ENCODE data around the gene CCDC6.
A peak's percentile ranks its signal among the peaks of the same experiment; 100 is the strongest.

CCDC6 gene

DNA sequence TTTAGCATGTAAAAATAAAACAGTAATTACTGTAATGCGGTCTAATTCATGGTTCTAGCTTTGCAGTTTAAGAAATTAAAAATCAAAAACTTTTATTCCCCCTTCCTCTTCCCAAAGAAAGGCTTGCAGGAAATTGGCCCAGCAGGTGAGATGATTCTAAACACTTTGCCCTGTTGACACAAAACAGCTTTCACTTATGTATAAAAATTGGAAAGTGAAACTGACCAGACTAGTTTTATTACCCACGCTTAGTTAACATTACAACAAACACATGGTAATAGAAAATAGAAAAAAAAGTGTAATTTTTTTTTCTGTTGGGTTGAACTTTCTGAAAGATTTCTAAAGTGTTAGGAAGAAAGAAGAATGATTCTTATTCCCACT lies 1.2 kb upstream of the CCDC6 start:
- Histone ChIP-seq H2AK5ac (ENCODE audit: low read depth, low read length) (no peak overlapping the region), H4K8ac (ENCODE audit: low read depth, low read length) (no peak overlapping the region), H3K18ac (ENCODE audit: low read length) (no peak overlapping the region), H2BK120ac (ENCODE audit: low read depth, low read length) (no peak overlapping the region), H3K36me3 (replicated peaks in 1 of 2; ENCODE audit: control insufficient read depth in 2 of 2, insufficient read depth in 2 of 2, low read length in 2 of 2) (peaks cover 0 to 3% of the 10 kb centered on the region in 2 donors), H2BK12ac (ENCODE audit: low read length) (no peak overlapping the region), H2AFZ (ENCODE audit: low read length) (peak overlapping the region; percentile 98), H3K4me1 (ENCODE audit: control insufficient read depth in 2 of 2, insufficient read depth in 1 of 2, low read depth in 1 of 2, low read length in 2 of 2) (peaks cover 9 to 22% of the 10 kb centered on the region in 2 donors), H2BK5ac (ENCODE audit: low read length) (no peak overlapping the region), H3K4ac (ENCODE audit: low read length) (no peak overlapping the region), H3K9me3 (replicated peaks in 1 of 2; ENCODE audit: control insufficient read depth in 2 of 2, insufficient read depth in 1 of 2, low read depth in 1 of 2, low read length in 2 of 2) (no peaks in the 10 kb centered on the region), H3K27ac (replicated peaks; ENCODE audit: low read length) (peak overlapping the region; percentile 88), H2BK15ac (ENCODE audit: low read length) (no peak overlapping the region), H3K79me1 (ENCODE audit: low read depth, low read length) (peaks cover 7% of the 10 kb centered on the region), H3K14ac (ENCODE audit: low read length) (no peak overlapping the region), H3K4me2 (ENCODE audit: insufficient read depth, low read length, poor library complexity, severe bottlenecking) (no peak overlapping the region), H3K9ac (ENCODE audit: low read depth, low read length, poor library complexity) (no peak overlapping the region), H3K4me3 (ENCODE audit: low read length in 2 of 2) (peak overlapping the region in 1 of 2 donors; percentile 92), H3K23ac (ENCODE audit: low read depth, low read length, poor library complexity) (no peak overlapping the region), H3K27me3 (ENCODE audit: control insufficient read depth in 3 of 3, insufficient read depth in 3 of 3, low read depth in 1 of 3, low read length in 3 of 3) (no peaks in the 10 kb centered on the region), H4K91ac (ENCODE audit: low read depth, low read length, poor library complexity) (no peak overlapping the region)
- WGBS, 2 donors (ENCODE audit: extremely low coverage in 2 of 2, insufficient read length in 2 of 2, insufficient replicate concordance in 1 of 2), result no CpG with 5 or more reads among the region's 2 CpGs
- no peak for DNase-seq (ENCODE audit: low spot score)

DNA sequence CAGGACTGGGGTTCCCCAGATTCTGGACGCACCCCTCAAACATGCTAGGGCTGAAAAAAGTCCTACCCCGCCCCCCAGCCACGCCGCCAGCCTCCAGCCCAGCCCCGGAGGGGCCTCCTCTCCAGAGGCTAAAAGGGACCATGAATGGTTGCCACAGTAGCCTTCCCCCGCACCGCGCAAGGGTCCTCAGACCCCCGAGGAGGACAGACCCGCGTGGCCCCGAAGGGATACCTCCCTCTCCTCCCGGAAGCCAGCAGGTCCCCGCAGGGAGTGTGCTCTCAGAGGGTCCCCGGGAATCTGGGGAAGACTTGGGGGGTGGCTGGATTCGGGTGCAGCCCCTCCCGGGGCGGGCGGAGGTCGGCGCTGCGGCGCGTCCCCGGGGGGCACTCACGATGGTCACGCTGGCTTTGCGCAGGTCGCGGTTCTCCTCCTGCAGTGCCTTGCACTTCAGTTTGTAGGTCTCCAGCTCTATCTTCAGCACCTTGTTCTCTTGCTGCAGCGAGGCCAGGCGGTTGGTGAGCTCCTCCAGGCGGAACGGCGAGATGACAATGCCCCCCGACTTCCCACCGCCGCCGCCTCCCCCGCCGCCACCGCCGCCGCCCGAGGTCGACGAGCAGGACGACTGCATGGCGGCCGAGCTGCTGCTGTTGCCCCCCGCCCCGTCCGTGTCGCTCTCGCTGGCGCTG lies 482 bp downstream of the CCDC6 start:
- no peak overlapping the region for H2BK12ac ChIP-seq (ENCODE audit: low read length)
- no peak overlapping the region for H4K91ac ChIP-seq (ENCODE audit: low read depth, low read length, poor library complexity)
- H3K4me1 ChIP-seq (ENCODE audit: control insufficient read depth in 2 of 2, insufficient read depth in 1 of 2, low read depth in 1 of 2, low read length in 2 of 2), result peaks cover 9 to 22% of the 10 kb centered on the region in 2 donors
- peaks cover 7% of the 10 kb centered on the region for H3K79me1 ChIP-seq (ENCODE audit: low read depth, low read length)
- no peak for DNase-seq (ENCODE audit: low spot score)
- H3K27ac ChIP-seq (replicated peaks; ENCODE audit: low read length), result peak overlapping the region; percentile 85
- peak overlapping the region; percentile 92 for H3K4me3 ChIP-seq (ENCODE audit: low read length in 2 of 2)
- H2BK5ac ChIP-seq (ENCODE audit: low read length), result peak overlapping the region; percentile 96
- peak overlapping the region; percentile 99 for H3K23ac ChIP-seq (ENCODE audit: low read depth, low read length, poor library complexity)
- peak overlapping the region; percentile 98 for H3K18ac ChIP-seq (ENCODE audit: low read length)
- H3K4me2 ChIP-seq (ENCODE audit: insufficient read depth, low read length, poor library complexity, severe bottlenecking), result peak overlapping the region; percentile 74
- H3K9ac ChIP-seq (ENCODE audit: low read depth, low read length, poor library complexity), result peak overlapping the region; percentile 99
- peak overlapping the region; percentile 56 for H2AK5ac ChIP-seq (ENCODE audit: low read depth, low read length)
- H2BK120ac ChIP-seq (ENCODE audit: low read depth, low read length), result no peak overlapping the region
- H3K27me3 ChIP-seq (ENCODE audit: control insufficient read depth in 3 of 3, insufficient read depth in 3 of 3, low read depth in 1 of 3, low read length in 3 of 3), result no peaks in the 10 kb centered on the region
- no peak overlapping the region for H4K8ac ChIP-seq (ENCODE audit: low read depth, low read length)
- H2BK15ac ChIP-seq (ENCODE audit: low read length), result no peak overlapping the region
- peak overlapping the region; percentile 98 for H2AFZ ChIP-seq (ENCODE audit: low read length)
- no peaks in the 10 kb centered on the region for H3K9me3 ChIP-seq (replicated peaks in 1 of 2; ENCODE audit: control insufficient read depth in 2 of 2, insufficient read depth in 1 of 2, low read depth in 1 of 2, low read length in 2 of 2)
- no peak overlapping the region for H3K4ac ChIP-seq (ENCODE audit: low read length)
- peaks cover 0 to 3% of the 10 kb centered on the region in 2 donors for H3K36me3 ChIP-seq (replicated peaks in 1 of 2; ENCODE audit: control insufficient read depth in 2 of 2, insufficient read depth in 2 of 2, low read length in 2 of 2)
- H3K14ac ChIP-seq (ENCODE audit: low read length), result peak overlapping the region; percentile 99
- no CpG with 5 or more reads among the region's 56 CpGs for WGBS, 2 donors (ENCODE audit: extremely low coverage in 2 of 2, insufficient read length in 2 of 2, insufficient replicate concordance in 1 of 2)

DNA sequence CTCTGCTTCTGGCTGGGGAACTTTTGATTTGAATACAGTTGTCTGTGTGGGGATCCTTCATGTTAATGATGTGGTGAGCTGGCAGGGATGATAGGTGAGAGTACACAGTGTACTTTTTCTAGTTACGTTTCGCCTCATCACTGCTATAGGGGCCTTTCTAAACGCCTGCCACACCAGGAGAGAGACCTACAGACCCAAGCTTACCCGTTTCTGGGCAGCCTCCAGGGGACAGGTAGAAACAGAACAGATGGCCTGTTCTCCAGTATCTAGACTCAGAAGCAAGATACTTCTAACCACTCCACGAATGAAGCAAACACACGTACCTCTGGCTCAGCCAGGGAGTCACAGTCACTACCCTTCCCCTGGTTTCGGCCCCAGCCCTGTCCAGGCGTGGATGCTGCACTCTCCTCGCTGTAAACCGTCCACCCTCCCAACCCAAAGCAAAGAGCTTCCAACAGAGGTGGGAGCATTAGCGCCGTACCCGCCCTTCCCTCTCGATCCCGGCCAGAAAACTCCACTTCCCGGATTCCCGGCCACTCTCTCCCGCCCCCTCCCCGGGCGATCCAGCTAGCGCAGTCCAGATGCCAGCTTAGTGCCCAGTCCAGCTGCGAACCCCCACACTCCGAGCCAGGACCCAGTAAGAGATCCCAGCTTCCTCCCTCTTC lies 1.2 kb downstream of the CCDC6 start:
- Histone ChIP-seq H4K91ac (ENCODE audit: low read depth, low read length, poor library complexity) (no peak overlapping the region), H3K14ac (ENCODE audit: low read length) (no peak overlapping the region), H3K9me3 (replicated peaks in 1 of 2; ENCODE audit: control insufficient read depth in 2 of 2, insufficient read depth in 1 of 2, low read depth in 1 of 2, low read length in 2 of 2) (no peaks in the 10 kb centered on the region), H3K27ac (replicated peaks; ENCODE audit: low read length) (no peak overlapping the region), H2AFZ (ENCODE audit: low read length) (peak overlapping the region; percentile 98), H3K79me1 (ENCODE audit: low read depth, low read length) (peaks cover 7% of the 10 kb centered on the region), H3K36me3 (replicated peaks in 1 of 2; ENCODE audit: control insufficient read depth in 2 of 2, insufficient read depth in 2 of 2, low read length in 2 of 2) (peaks cover 0 to 6% of the 10 kb centered on the region in 2 donors), H2BK15ac (ENCODE audit: low read length) (no peak overlapping the region), H3K4me3 (ENCODE audit: low read length in 2 of 2) (peak overlapping the region; percentile 92), H2BK5ac (ENCODE audit: low read length) (peak overlapping the region; percentile 96), H2AK5ac (ENCODE audit: low read depth, low read length) (no peak overlapping the region), H3K18ac (ENCODE audit: low read length) (no peak overlapping the region), H3K4ac (ENCODE audit: low read length) (no peak overlapping the region), H3K9ac (ENCODE audit: low read depth, low read length, poor library complexity) (peak overlapping the region; percentile 99), H3K23ac (ENCODE audit: low read depth, low read length, poor library complexity) (peak overlapping the region; percentile 35), H2BK12ac (ENCODE audit: low read length) (no peak overlapping the region), H3K4me1 (ENCODE audit: control insufficient read depth in 2 of 2, insufficient read depth in 1 of 2, low read depth in 1 of 2, low read length in 2 of 2) (peaks cover 9 to 22% of the 10 kb centered on the region in 2 donors), H3K27me3 (ENCODE audit: control insufficient read depth in 3 of 3, insufficient read depth in 3 of 3, low read depth in 1 of 3, low read length in 3 of 3) (no peaks in the 10 kb centered on the region), H4K8ac (ENCODE audit: low read depth, low read length) (no peak overlapping the region), H3K4me2 (ENCODE audit: insufficient read depth, low read length, poor library complexity, severe bottlenecking) (peak overlapping the region; percentile 74), H2BK120ac (ENCODE audit: low read depth, low read length) (no peak overlapping the region)
- DNase-seq (ENCODE audit: low spot score), result no peak
- no CpG with 5 or more reads among the region's 23 CpGs for WGBS, 2 donors (ENCODE audit: extremely low coverage in 2 of 2, insufficient read length in 2 of 2, insufficient replicate concordance in 1 of 2)

DNA sequence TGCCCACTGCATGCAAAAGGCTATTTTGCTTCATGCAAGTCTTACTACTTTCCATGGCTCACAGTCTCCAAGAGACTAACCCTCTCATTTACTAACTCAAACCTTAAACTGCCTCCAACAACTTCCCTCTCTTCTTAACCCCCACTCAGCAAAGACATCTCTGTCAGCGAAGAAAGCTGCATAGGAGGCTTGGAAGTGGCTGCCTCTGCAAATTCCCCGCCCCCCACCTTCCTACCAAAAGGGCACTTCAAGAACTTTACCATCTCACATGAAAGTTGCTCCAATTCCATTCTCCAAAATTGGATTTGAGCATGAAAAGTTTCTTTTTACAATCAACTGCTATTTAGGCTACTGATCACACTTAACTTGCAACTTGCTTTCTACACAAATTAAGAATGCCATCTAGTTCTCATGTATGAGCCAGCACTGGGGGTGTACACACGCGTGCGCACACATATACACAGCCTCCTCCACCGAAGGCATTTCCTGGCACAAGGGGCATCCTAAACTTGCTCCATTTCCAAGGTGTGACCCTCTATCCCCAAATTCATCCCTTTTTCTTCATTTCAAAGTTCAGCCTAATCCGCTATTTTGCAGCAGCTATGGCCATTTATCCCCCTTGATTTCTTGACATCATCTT lies 1.8 kb downstream of the CCDC6 start:
- H2AK5ac ChIP-seq (ENCODE audit: low read depth, low read length), result no peak overlapping the region
- H3K9ac ChIP-seq (ENCODE audit: low read depth, low read length, poor library complexity), result no peak overlapping the region
- H3K27ac ChIP-seq (replicated peaks; ENCODE audit: low read length), result no peak overlapping the region
- H4K91ac ChIP-seq (ENCODE audit: low read depth, low read length, poor library complexity), result no peak overlapping the region
- peaks cover 9 to 22% of the 10 kb centered on the region in 2 donors for H3K4me1 ChIP-seq (ENCODE audit: control insufficient read depth in 2 of 2, insufficient read depth in 1 of 2, low read depth in 1 of 2, low read length in 2 of 2)
- peaks cover 0 to 8% of the 10 kb centered on the region in 2 donors for H3K36me3 ChIP-seq (replicated peaks in 1 of 2; ENCODE audit: control insufficient read depth in 2 of 2, insufficient read depth in 2 of 2, low read length in 2 of 2)
- H3K4ac ChIP-seq (ENCODE audit: low read length), result no peak overlapping the region
- H2BK5ac ChIP-seq (ENCODE audit: low read length), result no peak overlapping the region
- DNase-seq (ENCODE audit: low spot score), result no peak
- no peaks in the 10 kb centered on the region for H3K9me3 ChIP-seq (replicated peaks in 1 of 2; ENCODE audit: control insufficient read depth in 2 of 2, insufficient read depth in 1 of 2, low read depth in 1 of 2, low read length in 2 of 2)
- no peak overlapping the region for H2BK120ac ChIP-seq (ENCODE audit: low read depth, low read length)
- no peak overlapping the region for H2BK12ac ChIP-seq (ENCODE audit: low read length)
- no peak overlapping the region for H4K8ac ChIP-seq (ENCODE audit: low read depth, low read length)
- no peak overlapping the region for H3K23ac ChIP-seq (ENCODE audit: low read depth, low read length, poor library complexity)
- no peak overlapping the region for H2BK15ac ChIP-seq (ENCODE audit: low read length)
- peak overlapping the region; percentile 74 for H3K4me2 ChIP-seq (ENCODE audit: insufficient read depth, low read length, poor library complexity, severe bottlenecking)
- peak overlapping the region; percentile 92 for H3K4me3 ChIP-seq (ENCODE audit: low read length in 2 of 2)
- no peak overlapping the region for H3K18ac ChIP-seq (ENCODE audit: low read length)
- no peaks in the 10 kb centered on the region for H3K27me3 ChIP-seq (ENCODE audit: control insufficient read depth in 3 of 3, insufficient read depth in 3 of 3, low read depth in 1 of 3, low read length in 3 of 3)
- peaks cover 7% of the 10 kb centered on the region for H3K79me1 ChIP-seq (ENCODE audit: low read depth, low read length)
- no peak overlapping the region for H2AFZ ChIP-seq (ENCODE audit: low read length)
- no peak overlapping the region for H3K14ac ChIP-seq (ENCODE audit: low read length)
- no CpG with 5 or more reads among the region's 7 CpGs for WGBS, 2 donors (ENCODE audit: extremely low coverage in 2 of 2, insufficient read length in 2 of 2, insufficient replicate concordance in 1 of 2)
